GM12872 (cell line): ENCODE measurements around the gene PI4K2A.

Experiments
- CTCF ChIP-seq: IDR thresholded peaks from 3 replicates; pipeline ENCODE4 v1.5.1; 2011; ENCODE audit warnings: low read depth, mild to moderate bottlenecking, low read length, moderate library complexity; ENCODE audit not compliant: insufficient read depth

The PI4K2A gene

DNA sequence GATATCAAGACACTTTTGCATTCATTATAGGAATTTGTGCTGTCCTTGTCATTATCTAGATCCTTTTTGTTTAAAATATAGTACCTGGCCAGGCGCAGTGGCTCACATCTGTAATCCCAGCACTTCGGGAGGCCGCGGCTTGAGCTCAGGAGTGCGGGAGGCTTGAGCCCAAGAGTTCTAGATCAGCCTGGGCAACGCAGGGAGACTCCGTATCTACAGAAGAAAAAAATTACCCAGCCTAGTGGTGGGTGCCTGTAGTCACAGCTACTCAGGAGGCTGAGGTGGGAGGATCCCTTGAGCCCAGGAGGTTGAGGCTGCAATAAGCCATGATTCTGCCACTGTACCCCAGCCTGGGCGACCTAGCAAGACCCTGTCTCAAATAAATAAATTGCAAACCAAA is 6.5 kb upstream of the PI4K2A start:
- 0 out of 3 replicates have a peak, but pooled peaks have one; percentile 23 for TF ChIP-seq CTCF

- no peak for TF ChIP-seq CTCF
These were observed 4.9 kb upstream of the PI4K2A start for GRCh38 chr10:97635577-97635976.

- TF ChIP-seq CTCF, result no peak
These were observed 669 bp downstream of the PI4K2A start for GRCh38 chr10:97640868-97641811.

GRCh38 chr10:97643441-97643985 is 3.0 kb downstream of the PI4K2A start:
- TF ChIP-seq CTCF, result no peak

DNA sequence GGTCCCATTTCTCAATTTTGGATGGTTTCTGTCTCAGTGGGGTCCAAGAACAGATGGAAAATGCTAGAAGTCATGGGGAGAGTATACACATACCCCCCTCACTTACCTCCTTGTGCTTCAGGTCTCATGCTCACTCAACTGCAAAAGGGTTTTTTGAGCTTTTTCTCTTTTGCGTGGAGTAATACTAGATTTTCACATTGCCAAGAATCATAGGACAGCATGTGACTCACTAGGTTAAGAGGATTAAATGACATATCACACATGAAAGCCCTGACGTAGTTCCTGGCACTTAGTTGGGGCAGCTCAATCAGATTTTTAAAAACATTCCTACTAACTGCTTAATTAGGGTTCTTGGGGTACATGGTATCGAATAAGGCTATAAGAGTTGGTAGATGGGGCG is 4.5 kb downstream of the PI4K2A start:
- no peak for TF ChIP-seq CTCF

- no peak for TF ChIP-seq CTCF
These were observed 7.1 kb downstream of the PI4K2A start for GRCh38 chr10:97647556-97647955.

DNA sequence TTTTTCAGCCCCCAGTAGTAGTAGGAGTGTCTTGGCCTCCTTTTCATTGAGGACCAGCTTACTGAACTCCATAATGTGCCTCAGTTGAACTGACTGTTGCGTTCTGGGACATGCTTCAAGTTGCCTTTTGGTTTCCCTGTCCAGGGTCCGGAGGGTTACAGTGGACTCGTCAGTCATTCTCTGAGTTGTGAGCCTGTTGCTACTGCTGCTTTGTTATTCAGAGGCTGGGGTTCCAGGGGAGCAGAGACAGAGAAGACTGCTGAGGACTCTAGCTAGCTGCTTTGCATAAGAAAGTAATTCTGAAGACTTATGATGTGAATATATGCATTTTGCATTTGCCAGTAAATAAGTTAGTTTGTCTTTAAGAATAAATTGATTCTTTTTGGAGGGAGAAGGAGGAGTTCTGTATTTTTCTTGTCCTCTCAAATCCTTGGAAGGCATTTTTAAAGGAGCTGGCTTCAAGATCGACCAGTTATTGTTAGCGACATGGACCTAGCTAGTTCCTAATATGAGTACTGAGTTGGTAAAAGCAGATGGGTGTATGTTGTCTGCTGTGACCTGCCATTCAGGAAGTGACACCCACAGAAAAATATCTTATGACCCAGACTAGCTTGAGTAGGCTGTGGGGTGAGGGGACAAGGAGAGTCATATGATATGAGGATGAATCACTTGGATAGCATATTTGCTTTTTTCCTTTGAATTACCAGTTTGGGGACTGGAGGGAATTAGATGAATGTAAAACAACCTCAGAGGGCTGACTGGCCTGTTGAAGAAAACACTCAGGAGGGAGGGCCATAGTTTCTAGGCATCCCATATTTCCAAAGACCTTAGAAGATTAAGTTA is 8.3 kb downstream of the PI4K2A start:
- TF ChIP-seq CTCF, result no peak
